Right hindlimb (tissue), 1 donor: ENCODE measurements around the gene WNT16.
"Not testable (repeated sequence)": the region's sequence is repeated elsewhere in the genome, so short reads cannot be mapped to it uniquely, and the experiment has no call there.

Experiments used
- DNase-seq: peaks from one replicate; pipeline ENCODE4 v3.0.0-alpha.2; 2018

Gene WNT16

GRCh38 chr7:121328508-121329190, at the start of gene WNT16:
TSS of gene WNT16 (plus strand) at chr7:121329000. CDS start at chr7:121329293, 293 bp downstream.
- DNase-seq, result peak; percentile 34

DNA sequence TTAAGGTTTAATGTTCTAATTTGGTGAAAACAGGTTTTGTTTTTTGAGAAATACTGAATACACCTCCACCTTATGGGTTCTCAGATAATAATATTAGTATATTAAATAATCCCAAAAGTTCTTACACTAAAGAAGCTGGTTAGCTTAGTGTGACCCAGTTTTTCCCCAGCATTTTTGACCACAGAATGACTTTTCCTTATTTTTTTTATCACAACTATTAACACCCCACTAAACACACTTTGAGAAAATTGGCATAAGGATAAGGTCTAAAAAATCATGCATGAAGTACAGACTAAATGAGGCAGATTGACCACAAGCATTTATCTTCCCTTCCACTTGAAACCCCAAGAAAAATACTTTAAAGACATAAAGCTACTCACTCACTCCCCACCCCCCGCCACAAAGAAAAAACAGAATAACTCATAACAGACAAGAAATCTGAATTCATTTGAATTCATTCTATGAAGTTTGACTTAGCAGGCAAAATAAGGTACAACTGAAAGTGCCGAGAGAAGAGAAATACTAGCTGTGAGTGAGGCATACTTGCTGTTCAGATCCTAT, 49.7 kb upstream of the WNT16 start:
- DNase-seq, result no peak

DNA sequence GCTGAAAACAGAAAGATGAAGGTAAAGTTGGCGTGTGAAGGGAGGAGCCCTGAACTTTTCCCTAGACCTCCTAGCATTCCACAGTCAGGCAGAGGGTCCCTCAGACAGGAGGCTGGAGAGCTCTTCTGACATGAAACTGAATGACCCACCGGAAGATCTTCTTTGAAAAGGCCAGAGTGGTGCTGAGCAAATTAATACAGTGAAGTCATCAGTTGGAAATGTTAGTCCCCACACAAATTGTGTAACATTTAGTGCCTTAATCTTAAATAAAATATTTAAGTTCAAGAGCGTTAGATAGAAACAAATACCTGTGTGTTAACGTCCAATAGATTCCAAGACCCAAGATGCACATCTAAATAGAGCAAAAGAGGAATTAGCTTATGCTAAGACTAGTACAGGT, 49.0 kb upstream of the WNT16 start:
- no peak for DNase-seq

GRCh38 chr7:121280656-121281055, 48.1 kb upstream of the WNT16 start:
- no peak for DNase-seq

DNA sequence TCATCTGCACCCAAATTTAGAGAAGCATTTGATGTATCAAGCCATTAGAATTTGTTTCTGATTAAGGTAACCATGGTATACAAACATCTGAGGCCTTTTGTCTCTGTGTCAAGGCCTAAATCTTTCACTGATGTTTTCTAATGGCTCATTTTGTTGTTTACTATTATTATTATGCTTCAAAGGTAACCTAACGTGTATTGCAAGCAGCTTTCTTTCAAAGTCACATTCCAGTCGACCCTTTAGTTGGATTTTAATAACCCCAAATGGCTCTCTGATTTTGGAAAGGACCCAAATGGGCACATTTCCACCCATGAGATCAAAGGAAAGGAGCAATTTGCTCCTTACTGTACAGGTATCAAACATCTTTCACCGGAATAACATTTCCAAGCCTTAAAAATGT, 46.7 kb upstream of the WNT16 start:
- DNase-seq, result no peak

DNA sequence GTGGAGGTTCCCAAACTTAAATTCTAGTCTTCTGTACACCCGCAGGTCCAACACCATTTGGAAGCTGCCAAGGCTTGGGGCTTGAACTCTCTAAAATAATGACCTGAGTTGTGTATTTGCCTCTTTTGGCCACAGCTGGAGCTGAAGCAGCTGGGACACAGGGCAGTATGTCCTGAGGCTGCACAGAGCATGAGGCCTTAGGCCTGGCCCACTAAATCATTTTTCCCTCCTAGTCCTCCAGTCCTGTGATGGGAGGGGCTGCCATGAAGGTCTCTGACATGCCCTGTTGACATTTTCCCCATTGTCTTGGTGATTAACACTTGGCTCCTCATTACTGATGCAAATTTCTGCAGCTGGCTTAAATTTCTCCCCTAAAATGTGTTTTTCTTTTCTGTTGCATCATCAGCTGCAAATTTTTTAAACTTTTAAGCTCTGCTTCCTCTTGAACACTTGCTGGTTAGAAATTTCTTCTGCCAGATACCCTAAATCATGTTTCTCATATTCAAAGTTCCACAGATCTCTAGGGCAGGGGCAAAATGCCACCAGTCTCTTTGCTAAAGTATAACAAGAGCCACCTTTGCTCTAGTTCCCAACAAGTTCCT, 43.6 kb upstream of the WNT16 start:
- no peak for DNase-seq

- DNase-seq, result no peak
These were observed 42.6 kb upstream of the WNT16 start for GRCh38 chr7:121286186-121286585.

- DNase-seq, result no peak
These were observed 41.8 kb upstream of the WNT16 start for GRCh38 chr7:121286742-121287734.

- DNase-seq, result no peak
These were observed 39.9 kb upstream of the WNT16 start for GRCh38 chr7:121288894-121289293.

GRCh38 chr7:121289930-121290329, 38.9 kb upstream of the WNT16 start:
- DNase-seq, result not testable (repeated sequence)

GRCh38 chr7:121294448-121294992, 34.3 kb upstream of the WNT16 start:
- DNase-seq, result no peak

DNA sequence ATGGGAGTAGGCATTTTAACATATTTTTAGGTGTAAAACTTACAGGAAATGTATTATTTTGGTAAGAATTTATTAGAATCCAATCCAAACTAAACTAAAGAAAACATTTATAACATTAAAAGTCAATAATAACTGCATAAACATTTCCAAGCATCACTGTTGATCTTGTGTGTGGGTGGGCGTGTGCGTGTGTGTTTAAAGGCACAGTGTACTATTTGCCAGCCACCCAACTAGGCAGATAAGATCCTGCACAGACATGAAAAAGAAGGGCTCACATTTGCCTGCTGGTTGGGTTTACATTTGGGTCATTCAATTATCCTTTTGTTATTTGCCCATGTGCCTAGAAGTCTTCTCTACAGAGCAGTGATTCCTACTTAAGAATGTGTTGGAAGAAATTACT, 31.0 kb upstream of the WNT16 start:
- DNase-seq, result no peak

DNA sequence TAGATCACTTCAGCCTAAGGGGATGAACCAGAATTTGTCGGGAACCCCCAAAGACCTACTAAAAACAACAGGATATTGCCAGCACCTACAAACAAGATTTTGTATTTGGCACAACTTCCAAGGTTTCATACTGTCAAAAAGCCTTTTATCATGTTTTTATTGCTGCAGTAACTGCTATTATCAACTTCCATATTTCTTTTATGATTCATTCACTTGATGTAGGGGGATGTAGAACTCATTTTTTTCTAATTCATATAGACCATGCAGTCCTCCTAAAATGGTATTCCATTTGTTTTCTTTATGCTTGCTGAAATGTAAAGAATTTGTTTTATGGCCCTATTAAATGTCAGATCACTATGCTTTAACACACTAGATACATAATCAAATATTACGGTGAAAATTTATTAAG, 30.0 kb upstream of the WNT16 start:
- no peak for DNase-seq

DNA sequence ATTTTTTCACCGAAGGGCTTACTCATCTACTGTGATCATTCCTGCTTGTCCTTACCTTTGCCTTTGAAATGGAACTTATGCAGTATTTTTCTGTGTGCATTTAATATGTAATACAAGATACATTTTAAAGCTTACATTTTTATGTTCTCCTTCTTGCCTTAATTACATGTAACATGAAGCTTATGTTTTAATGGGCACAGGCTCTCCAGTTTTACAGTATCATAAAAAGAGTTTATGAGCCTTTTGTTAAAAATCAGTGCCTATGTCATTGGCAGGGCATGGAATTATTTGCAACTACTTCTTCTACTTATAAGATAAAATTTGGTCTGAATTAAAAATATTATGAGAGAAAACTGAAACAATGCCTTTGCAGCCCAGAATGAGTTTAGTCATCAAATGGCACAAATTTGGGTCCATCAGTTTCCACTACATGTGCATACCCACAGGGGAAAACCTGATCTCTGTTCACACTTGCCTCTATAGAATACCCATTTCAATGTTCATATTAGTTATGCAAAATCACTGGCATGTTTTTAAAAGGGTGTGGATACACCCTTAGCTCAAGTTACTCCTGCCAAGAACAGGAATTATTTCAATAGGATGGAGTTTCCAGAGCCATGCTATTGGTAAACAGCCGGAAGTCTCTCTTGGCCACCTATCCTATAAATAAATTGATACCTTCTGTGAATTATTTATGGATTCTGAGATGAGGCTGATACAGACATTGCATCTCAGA, 27.9 kb upstream of the WNT16 start:
- DNase-seq, result no peak

DNA sequence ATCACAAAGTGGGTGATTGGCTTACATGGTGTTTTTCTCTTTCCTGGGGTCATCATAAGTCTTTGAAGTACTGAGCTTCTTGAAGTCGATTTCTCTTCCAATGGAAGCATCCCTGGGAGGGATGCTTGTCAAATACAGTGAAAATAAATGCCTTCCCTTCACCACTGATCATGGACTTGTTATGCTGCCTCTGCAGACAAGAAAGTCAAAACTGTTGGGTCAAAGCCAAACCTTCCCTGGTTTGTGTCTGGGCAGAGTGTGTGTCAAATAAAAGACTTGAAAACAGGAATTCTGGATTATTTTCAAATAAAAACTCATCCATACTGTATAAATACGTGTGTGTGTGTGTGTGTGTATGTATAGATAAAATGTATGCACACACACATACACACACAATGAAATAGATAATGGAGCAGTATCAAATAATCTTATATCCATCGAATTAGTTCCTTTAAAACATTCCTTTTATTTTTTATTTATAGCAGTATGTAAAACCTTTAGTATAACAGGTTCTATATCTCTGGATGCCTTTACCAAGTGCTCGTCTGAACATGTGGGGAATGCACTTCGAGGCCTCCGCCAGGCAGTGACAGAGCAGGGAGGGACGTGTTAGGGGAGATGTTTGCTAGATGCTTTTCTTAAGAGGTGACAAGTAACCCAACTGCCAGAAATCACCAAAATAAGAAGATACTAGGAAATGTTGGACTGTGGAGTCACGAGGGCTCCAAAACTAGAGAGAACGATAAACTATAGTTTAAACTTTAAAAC, 27.2 kb upstream of the WNT16 start:
- no peak for DNase-seq

- no peak for DNase-seq
These were observed 26.5 kb upstream of the WNT16 start for GRCh38 chr7:121302214-121302745.

DNA sequence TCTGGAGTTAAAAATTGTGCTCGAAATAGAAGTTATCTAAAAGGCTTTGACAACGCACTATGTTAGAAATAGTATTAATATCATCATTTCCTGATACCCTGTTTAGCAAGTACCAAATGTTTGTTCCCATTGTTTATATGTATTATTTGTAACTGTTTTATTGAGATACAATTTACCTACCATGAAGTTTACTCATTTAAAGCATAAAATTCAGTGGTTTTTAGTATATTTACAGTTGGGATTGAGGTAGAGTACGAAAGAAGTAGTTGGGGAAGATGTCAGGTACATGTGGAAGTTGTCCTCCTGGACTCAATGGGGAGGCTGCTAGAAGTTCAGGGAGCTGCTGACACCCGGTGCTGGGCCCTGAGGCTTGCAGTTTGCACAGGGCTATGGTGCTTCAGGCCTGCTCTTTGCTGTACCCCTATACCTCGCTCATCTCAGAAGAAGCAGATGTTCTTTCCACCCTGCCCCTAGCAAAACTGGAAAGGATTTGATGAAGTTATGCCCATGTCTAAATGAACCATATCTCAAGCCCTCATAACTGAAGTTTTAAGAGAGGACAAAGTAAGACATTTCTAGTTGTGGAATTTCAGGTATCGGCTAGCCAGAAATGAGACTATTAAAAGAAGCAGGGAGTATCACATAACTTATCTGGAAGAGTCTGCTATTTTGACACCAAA, 25.2 kb upstream of the WNT16 start:
- DNase-seq, result no peak

DNA sequence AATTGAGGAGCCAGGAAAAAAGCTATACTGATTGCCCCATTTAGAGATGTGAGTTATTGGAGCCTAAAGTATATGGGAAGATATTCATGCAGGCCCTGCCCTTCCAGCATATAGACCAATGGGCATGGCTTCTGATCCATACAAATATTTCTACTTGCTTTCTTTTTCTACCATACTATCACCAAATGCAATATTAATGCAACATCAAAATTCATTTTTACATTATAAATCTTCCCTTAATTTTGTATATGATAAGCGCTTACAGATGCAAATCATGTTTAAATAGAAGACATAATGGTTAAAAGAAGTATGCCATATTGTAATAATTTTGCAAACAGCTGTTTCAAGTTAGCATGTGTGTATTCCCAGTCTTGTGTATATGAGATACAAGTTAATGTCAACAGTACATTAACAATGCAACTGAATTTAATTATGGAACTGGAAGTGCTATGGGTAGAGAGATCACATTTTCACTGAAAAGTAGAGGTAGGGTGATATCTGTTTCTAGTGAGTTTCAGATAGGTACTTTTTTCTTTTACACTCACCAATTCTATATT, 24.6 kb upstream of the WNT16 start:
- DNase-seq, result no peak

GRCh38 chr7:121305109-121305508, 23.7 kb upstream of the WNT16 start:
- DNase-seq, result no peak

- no peak for DNase-seq
These were observed 22.2 kb upstream of the WNT16 start for GRCh38 chr7:121306565-121306964.
